LNCaP clone FGC (cell line): Measurements from ENCODE around the gene TKTL1.
A peak's percentile ranks its signal among the peaks of the same experiment; 100 is the strongest.

Experiments used
- DNase-seq: peaks from one replicate; pipeline ENCODE4 v3.0.0-alpha.2; 2011; ENCODE audit warnings: low read depth
- H3K4me3 ChIP-seq: 2 replicates; pipeline ENCODE4 v1.5.1; 2011; ENCODE audit warnings: mild to moderate bottlenecking, low read depth, low read length, control low read depth
- CTCF ChIP-seq: IDR thresholded peaks from 2 replicates; pipeline ENCODE4 v1.5.1; 2012; ENCODE audit warnings: mild to moderate bottlenecking; ENCODE audit not compliant: control insufficient read depth, insufficient read depth; ENCODE audit errors: extremely low read depth

The TKTL1 gene

GRCh38 chrX:154368630-154369448 lies 73.2 kb downstream of the TKTL1 start:
- peak overlapping the region; percentile 39 for H3K4me3 ChIP-seq
- no peak for DNase-seq
- no peak for TF ChIP-seq CTCF

- peak overlapping the region; percentile 57 for H3K4me3 ChIP-seq
- no peak for TF ChIP-seq CTCF
- no peak for DNase-seq
These were observed 74.1 kb downstream of the TKTL1 start for GRCh38 chrX:154369449-154370299.

GRCh38 chrX:154370300-154371016 lies 74.9 kb downstream of the TKTL1 start:
- H3K4me3 ChIP-seq = peak overlapping the region; percentile 57
- no peak for DNase-seq
- TF ChIP-seq CTCF = no peak

- TF ChIP-seq CTCF = 0 out of 2 replicates have a peak, but pooled peaks have one; percentile 1
- DNase-seq = peak; percentile 57
- peak overlapping the region; percentile 57 for H3K4me3 ChIP-seq
These were observed 75.6 kb downstream of the TKTL1 start for GRCh38 chrX:154371017-154371788.

GRCh38 chrX:154371789-154372300 lies 76.2 kb downstream of the TKTL1 start:
- no peak for DNase-seq
- no peak overlapping the region for H3K4me3 ChIP-seq
- no peak for TF ChIP-seq CTCF

GRCh38 chrX:154372612-154373022 lies 77.0 kb downstream of the TKTL1 start:
- TF ChIP-seq CTCF = no peak
- DNase-seq = no peak
- no peak overlapping the region for H3K4me3 ChIP-seq
